Effector CD8-positive, alpha-beta T cell (primary cell): ENCODE measurements around the gene SLC38A3.
"Not testable (repeated sequence)": the region's sequence is repeated elsewhere in the genome, so short reads cannot be mapped to it uniquely, and the experiment has no call there.

Experiments used
- DNase-seq: peaks from one replicate; lab custom pipeline; 2025; lab: John Stamatoyannopoulos, UW

Gene SLC38A3

DNA sequence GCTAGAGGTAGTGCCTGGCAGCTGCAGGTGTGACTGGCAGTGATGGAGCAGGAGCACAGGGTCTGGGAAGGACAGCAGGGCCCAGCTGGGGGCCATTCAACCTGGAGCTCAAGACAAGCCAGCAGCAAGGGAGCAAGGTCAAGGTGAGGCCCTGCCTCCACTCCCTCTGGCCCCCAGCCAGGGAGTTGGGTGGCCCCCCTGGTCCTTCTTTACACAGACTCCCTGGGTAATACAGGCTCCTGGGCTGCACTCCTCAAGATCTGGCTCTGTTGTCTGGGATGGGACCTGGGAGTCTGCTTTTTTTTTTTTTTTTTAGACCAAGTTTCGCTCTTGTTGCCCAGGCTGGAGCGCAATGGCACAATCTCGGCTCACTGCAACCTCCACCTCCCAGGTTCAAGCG lies 45.4 kb downstream of the SLC38A3 start:
- no peak for DNase-seq

DNA sequence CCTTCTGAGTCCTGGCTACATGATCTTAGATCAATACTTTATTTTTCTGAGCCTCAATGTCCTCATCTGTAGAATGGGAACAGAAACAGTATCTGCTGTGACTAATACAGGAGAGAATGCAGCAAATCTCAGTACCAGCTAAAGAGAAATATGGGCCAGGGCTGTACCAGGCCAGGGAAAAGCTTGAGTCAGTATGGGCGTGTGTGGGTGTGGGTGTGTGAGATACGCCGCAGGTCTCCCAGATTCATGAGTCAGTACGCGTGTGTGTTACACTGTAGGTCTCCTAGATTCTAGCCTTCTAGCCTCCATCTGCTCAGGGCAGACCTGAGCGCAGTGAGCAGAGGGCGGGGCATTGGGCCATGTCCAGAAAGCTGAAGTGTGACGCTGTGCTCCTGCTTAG lies 46.1 kb downstream of the SLC38A3 start:
- no peak for DNase-seq

DNA sequence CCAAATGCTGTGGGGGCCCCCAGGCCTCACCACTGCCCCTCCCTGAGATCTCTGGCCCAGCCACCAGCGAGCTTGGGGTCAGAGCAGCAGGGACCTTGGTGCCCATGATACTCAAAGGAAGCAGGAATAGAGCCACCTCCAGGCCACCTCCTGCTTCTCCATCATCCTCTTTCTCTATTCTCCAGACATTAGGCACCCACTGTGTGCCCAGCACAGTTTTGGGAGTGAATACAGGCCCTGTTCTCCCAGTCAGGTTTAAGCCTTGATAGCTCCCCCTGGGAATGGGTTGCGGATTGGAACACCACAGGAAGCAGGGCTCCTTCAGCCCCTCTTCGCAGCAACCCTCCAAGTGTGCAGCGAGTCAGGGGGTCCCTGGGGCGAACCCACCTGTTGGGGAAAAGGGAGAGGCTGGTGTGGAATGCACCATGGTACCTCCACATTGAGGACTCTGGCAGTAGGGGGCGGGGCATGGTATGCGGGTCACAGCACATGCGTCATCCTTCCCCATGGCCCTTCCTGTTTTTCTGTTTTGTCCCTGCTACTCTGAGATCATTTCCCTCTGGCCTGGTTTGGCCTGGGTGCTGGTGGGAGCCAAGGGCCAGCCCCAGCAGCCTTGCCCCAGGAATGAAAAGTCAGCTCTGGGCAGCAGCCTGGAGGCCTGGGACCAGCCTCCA lies 49.6 kb downstream of the SLC38A3 start:
- no peak for DNase-seq

DNA sequence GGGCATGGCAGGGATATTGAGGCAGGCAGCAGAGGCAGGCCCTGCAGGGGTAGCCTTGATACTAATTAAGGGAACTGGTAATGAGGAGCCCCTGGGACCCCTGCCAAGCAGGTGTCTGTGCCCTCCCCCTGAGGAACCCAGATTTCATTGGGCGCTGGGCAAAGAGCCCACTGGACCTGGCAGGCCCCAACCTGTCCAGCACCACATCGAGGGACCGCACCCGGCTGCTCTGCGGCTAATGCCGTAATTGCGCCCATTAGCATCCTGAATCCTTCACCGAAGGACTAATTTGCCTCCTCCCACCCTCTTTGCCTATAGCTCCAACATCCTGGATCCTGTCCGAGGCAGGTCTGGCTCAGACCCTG lies 50.2 kb downstream of the SLC38A3 start:
- DNase-seq, result no peak

- DNase-seq, result no peak
Measured at GRCh38 chr3:50256978-50257890, 52.2 kb downstream of the SLC38A3 start.

- DNase-seq, result no peak
Measured at GRCh38 chr3:50258029-50258680, 53.1 kb downstream of the SLC38A3 start.

DNA sequence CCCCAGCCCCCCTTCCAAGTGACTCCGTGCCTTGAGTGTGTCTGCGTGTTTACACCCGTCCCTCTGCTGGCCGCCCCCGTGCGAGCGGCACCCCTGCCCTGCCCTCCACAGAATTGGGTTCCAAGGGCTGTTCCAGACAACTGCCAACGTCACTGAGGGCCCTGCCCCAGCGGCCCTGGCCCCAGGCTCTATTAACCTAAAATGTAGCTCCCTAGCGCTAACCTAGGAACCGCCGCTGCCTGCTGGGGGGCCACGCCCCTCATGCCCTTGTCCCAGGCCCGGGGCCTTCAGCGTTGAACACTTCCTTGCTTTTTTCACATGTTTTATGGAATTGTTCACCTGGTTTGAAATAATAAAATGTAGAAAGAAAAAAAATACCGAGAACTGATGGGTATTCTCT lies 53.9 kb downstream of the SLC38A3 start:
- DNase-seq, result no peak

DNA sequence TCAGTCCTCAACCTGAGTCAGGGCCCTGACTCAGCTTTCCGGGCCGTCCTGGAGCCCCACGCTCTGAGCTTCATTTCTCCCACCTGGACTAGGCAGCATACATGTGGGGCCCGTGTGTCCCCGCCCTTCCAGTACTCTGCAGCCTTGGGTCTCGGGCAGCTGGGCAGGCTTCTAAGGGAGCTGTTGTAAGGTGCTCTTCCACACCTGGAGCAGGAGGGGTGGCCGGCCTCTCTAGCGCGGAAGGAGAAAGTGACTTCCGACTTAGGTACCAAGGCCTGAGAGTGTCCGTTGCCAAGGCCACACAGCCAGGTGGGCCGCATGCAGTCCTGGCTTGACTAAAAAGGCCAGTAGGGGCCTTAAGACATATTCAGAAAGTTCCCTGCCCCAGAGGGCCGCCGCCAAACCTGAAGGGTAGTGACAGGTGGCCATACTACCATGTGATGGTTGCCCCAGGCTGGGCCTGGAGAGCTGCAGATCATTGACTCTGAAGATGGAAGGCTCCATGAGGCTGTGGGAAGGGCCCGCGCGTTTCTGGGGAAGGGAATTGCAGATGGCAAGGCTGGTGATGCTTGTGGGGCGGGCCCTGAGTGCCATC lies 54.5 kb downstream of the SLC38A3 start:
- no peak for DNase-seq

- DNase-seq, result peak; percentile 78
Measured at GRCh38 chr3:50260027-50260941, 55.2 kb downstream of the SLC38A3 start.

- no peak for DNase-seq
Measured at GRCh38 chr3:50260942-50261441, 55.9 kb downstream of the SLC38A3 start.

DNA sequence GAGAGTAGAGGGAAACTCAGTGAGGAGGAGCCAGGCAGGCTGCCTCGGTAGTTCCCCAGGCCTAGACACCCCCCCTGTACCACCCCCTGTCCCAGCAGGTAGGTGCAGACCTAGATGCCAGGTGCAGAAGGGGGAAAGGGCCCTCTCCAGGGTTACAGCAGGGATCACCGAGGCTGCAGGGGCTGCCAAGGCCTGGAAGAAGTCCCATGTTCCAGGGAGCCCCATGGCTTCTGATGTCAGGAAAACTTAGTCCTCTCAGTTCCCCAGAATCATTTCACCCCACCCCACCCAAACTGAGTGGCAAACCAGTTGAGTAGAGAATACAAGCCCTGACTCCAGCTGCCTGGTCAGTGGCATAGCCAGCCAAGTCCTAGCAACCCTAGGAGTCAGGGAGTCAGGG lies 56.4 kb downstream of the SLC38A3 start:
- DNase-seq, result no peak

- not testable (repeated sequence) for DNase-seq
Measured at GRCh38 chr3:50262200-50262599, 57.1 kb downstream of the SLC38A3 start.

DNA sequence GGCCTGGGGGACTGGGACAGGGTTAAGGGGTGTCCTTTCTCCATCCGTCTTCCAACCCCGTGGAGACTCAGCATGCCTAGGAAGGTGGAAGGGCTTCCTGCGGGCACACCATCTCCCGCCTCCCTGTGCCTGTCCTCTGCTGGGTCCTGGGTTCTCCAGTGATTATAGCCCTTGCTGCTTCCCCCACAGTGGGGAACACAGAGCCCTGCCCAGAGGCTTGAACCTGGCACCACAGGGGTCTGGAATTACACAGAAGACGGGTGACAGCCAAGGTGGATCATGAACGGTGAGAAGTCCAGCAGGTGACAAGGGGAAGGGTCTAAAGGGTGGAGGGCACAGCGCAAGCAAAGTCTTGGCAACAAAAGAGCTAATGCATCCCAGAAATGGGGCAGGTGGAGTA lies 57.7 kb downstream of the SLC38A3 start:
- DNase-seq, result no peak

GRCh38 chr3:50263478-50264382 lies 58.7 kb downstream of the SLC38A3 start:
- DNase-seq, result no peak

DNA sequence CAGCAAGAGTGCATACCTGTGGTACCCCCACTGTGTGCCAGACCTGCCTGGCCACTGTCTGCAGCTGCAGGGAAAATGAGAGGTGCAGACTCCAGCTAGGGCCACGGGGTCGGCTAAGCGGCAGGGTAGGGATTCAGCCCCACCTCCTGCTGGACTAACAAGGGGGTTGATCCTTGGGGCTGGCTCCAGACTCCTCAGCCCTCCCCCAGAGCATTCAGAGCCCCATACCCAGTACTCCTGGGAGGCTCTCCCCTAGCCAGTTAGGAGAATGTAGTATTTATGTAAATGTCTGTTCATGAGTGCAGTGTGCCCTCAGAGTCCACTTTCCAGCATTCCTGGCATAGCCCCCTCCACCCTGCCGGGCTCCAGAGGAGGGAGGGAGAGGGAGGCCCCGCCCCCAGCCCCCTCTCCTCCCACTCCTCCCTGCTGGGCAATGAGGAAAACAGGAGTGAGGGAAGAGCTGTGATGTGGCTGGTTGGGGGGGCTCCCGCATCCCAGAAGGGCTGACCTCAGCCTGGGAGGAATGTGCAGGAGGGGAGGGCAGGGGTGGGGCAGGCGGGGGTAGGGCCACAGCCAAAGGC lies 59.4 kb downstream of the SLC38A3 start:
- no peak for DNase-seq

- no peak for DNase-seq
Measured at GRCh38 chr3:50264964-50265485, 60.0 kb downstream of the SLC38A3 start.

GRCh38 chr3:50265571-50265970 lies 60.5 kb downstream of the SLC38A3 start:
- DNase-seq, result no peak

GRCh38 chr3:50266017-50266416 lies 60.9 kb downstream of the SLC38A3 start:
- DNase-seq, result no peak

GRCh38 chr3:50266836-50267235 lies 61.8 kb downstream of the SLC38A3 start:
- DNase-seq, result no peak
